Lung microvascular endothelial cell (primary cell): Measurements from ENCODE around the gene XCR1. TPM values are rescaled to one million over a fixed set of nuclear protein-coding genes. Genes with fewer than 3 reads are reported as not detected.

Experiments
- total RNA-seq: library from RNA; depleted of rRNA; stranded (reverse); fragments of >200 nt; gene quantifications from 2 replicates; pipeline ENCODE4 v1.2.1, GENCODE V29; 2014

The XCR1 gene
- total RNA-seq, 1 donor from 2014 or later = not detected

Other genes with a start within 250 kb of the XCR1 start
- not detected in 2 replicates for gene SLC6A20, start 230.9 kb downstream of the XCR1 start, total RNA-seq
- 5.7 and 5.8 TPM in 2 replicates for gene LZTFL1, start 185.4 kb downstream of the XCR1 start, total RNA-seq
- gene CCR9, start 140.9 kb downstream of the XCR1 start, total RNA-seq = not detected in 2 replicates
- gene CXCR6, start 84.0 kb downstream of the XCR1 start, total RNA-seq = not detected in 2 replicates
- gene FYCO1, start 31.7 kb downstream of the XCR1 start, total RNA-seq = 9.6 and 11.5 TPM in 2 replicates
- gene CCR1, start 180.8 kb upstream of the XCR1 start, total RNA-seq = not detected in 2 replicates
- not detected in 2 replicates for gene CCR3, start 215.0 kb upstream of the XCR1 start, total RNA-seq